Stimulated activated CD8-positive, alpha-beta memory T cell treated with anti-CD3 and anti-CD28 coated beads, Interleukin-4, amount 100 ng/mL, for 4 hours (primary cell): ENCODE data around the gene ZNF593OS.

ENCODE experiments used
- DNase-seq, 2 donors: peaks; one replicate each; pipeline ENCODE4 v3.0.0-alpha.2; 2020; ENCODE audit warnings: low read depth in 2 of 2, low spot score in 1 of 2

Gene ZNF593OS

DNA sequence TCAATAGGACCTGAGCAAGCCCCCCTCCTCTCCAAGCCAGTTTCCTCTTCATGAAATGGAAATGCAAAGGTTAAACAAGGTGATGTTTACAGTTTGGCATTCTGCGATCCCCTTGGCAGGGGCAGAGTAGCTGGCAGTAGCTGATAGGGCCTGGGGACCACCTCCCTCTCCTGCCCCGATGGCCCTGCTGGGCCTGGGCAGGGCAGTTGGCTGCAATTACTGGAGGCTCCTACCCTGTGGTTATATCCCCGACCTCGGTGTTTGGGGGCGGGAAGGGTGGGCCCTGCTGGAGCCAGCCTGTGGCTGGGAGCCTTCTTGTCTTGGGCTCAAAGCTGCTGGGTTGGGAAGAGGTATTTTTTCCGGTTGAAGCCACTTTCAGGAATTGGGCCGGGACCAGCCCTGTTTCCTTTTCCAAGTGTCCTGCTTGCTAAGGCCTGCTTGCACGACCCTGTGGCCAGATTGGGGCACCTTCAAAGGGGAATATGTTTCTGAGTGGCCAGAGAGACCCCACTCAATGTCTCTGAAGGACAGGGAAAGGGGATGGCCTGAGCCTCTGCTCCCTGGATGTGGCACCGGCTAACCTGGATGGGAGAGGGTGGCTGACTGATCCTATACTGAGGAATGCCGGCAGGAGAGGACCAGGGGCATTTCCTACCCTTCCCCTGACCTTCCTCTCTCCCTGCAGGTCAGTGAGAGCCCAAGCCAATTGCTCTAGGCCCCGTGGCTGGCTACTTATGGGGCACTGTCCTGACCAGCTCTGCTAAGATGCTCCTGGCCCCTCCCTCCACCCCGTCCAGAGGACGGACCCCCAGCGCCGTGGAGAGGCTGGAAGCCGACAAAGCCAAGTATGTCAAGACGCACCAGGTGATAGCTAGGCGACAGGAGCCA is 10.9 kb downstream of the ZNF593OS start:
- DNase-seq, result no peak

- DNase-seq, result no peak
These were observed 11.9 kb downstream of the ZNF593OS start for GRCh38 chr1:26159743-26160039.

DNA sequence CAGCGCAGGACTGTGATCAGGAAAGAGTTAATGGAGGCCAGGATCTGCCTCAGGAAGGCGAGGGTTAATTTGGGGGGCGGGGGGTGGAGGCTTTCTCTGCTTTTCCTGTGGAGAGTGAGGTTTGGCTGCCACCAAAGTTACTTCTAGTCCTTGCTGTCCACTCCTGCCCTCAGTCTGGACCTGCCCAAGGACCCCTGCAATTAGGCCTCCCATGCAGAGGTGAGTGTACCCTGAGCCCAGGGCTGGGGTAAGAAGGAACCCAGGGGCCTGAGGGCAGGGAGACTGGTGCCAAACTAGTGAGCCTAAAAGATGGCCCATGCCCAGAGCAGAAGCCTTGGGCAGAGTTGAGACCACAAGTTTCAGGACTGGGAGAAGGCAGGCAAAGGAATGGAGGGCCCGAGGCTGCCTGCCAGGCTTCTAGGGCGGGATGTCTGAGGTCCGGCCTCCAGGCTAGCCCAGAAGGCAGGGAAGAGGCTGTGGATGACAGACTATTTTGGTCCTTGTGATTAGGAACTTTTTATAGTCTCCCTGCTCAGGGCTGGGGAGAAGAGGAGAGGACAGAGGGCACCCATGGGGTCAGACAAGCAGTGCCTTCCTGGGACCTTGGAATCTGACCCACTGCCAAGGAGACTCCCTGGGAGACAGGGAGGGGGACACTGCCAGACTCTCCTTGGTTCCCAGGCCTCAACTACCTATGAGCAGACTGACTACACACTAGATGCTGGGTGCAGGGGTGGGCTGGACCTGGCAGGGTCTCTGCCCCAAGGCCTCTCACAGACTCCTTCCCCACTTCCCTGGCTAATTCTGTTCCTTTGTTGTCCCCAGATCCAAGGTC is 12.5 kb downstream of the ZNF593OS start, which contains the start of gene FAM110D:
FAM110D (plus strand) TSS at position 172 of the 835 bp plus-strand sequence. CDS start 2,213 bp downstream, outside the sequence.
- no peak for DNase-seq

- DNase-seq, result no peak
These were observed 13.2 kb downstream of the ZNF593OS start for GRCh38 chr1:26158271-26158907.

GRCh38 chr1:26156285-26157038 is 15.2 kb downstream of the ZNF593OS start:
- DNase-seq, result no peak

DNA sequence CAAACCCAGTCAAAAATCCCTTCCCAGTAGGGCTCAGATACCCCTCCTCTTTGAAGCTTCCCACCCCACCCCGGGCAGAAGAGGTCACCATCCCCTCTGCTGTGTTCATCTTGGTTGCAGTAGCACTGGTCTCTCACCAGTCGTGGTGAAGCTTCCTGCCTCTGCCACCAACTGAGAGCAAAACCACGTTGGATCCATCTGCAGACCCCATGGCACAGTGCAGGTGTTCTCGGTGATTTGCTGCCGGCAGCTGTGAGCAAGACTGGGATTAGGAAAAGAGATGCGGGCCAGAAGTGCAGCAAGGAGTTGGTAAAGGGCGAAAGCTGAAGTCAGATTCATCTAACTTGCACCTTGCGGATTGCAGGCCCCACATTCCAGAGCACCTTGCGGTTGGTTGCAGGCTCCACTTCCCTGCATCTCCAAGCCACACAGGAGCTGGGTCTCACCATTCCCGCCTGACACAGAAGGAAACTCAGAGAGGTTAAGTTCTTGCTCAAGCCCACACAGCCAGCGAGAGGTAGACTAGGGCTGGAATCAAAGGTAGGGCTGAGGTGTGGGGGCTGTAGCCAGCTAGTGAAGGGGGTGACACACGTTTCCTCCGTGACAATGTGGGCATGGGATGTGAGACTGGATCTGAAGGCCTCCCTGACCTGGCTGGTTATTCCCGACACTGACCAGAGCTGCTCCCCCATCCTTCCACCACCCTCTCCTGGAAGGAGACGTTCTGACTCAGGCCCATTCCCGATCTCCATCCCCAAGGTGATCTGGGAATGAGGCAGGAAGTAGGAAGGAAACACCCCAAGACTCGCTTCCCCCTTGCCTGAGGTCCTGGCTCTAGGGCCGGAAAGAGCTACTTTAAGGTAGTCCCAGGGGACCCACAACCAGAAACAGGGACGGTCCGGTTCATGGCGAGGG is 16.0 kb downstream of the ZNF593OS start:
- no peak for DNase-seq

DNA sequence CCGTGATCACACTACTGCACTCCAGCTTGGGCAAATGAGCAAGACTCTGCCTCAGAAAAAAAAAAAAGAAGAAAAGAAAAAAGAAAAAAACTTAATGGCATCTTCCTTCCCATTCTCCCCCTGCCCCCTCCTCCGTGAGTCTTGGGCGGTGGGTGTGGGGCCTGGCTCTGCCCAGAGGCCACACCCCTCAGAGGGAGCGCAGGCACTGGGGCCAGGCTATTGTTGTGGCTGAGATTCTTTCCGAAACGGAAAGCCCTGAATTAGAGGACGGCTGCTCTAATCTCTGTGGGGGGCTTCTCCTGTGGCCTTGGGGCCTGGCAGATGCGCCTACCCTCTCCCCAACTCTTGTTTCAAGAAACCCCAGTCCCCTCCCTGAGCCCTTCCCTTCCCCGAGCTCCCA is 16.9 kb downstream of the ZNF593OS start:
- no peak for DNase-seq

DNA sequence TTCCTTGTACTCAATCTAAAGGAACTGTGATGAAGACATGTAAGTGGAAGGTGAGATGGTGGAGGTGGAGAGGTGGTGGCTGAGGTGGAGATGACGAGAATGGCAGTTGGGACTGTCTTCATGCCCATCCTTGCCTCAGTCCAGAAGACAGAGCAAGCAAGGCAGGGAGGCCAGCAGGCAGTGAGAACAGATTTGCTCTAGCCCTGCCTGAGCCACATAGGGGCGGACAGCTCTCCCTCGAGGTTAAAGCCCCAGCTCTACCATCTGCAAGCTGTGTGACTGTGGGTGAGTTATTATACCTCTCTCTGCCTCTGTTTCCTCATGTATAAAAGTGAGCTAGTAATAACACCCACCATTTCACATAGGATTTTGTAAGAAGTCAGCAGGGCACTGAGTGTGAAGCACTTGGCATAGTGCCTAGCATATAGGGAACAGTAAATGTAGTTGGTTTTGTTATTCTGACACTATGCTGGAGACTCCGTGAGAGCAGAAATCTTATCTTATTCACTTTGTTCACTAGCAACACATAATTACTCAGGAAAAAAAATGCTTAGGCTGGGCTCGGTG is 17.6 kb downstream of the ZNF593OS start:
- DNase-seq, result no peak

DNA sequence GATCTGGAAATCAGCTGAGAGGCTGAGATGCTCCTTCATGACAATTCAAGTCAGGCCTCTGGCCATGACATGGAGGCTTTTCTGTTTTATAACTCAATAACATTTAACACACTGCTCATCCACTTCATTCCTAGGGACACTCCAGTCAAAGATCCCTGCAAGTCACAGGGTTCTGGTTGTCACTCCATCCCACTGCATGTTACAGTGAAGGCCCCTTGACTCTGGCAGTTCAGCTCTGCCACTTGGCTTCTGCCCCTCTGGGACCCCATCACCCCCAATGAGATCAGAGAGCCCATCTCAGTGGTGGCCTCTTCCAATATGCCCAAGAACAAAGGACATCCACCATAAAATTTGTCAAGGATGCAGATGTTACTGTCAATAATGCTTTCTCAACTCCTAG is 22.7 kb downstream of the ZNF593OS start:
- DNase-seq, result no peak

DNA sequence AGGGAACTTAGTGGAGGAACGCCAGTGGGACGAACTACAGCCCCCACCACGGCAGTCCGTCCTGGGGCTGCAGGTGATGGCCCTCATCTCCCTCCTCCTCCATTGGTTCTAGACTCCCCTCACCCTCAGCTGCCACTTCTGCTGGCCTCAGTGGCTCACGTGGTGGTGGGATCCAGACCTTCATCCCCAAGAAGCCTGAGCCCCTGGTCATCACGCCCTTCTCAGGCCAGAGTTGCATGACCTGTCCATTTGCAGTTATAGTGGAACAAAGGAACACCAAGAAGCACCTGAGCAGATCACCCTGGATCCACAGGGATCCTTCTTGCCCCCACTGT is 25.7 kb downstream of the ZNF593OS start:
- no peak for DNase-seq

DNA sequence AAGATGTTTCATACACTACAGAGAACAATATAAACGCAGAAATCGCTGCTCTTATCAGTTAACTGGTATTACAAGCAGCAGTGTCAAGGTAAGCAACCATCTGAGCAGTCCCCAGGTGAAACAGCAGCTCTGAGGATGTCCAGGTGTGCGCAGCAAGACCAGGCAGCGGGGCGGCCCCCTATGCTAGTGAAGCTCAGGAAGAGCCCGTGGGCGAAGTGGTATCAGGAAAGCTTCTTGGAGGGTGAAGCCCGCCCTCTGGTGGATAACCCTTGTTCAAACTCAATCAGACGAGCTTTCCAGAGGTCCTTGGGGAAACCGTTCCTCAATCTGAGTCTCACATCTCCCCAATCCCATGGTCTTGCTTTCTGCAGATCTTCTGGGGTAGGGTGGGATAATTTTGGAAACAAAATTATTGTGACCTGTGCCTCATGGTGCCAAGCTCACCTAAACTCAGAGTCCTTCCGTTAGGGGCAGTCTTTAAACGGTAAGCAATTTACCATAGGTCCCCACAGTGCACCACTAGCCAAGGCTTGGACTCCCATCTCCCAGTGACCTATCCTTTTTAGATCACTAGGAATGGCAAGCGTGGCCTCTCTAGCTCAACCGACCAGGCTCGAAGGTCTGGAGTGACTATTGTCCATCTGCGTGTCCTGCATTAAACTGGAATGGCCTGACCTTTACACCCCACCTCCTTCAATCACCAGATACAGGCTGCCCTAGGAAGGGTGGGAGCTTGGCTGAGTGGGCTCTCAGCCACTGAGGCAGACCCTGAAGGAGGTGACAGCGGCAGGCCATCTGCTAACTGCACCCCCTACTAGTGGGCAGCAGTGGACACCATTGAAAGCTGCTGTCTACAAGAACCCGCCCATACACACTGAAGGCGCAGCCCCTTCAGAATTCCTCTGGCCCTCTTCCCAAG is 26.3 kb downstream of the ZNF593OS start:
- peak; percentile 42 to 60 for DNase-seq

DNA sequence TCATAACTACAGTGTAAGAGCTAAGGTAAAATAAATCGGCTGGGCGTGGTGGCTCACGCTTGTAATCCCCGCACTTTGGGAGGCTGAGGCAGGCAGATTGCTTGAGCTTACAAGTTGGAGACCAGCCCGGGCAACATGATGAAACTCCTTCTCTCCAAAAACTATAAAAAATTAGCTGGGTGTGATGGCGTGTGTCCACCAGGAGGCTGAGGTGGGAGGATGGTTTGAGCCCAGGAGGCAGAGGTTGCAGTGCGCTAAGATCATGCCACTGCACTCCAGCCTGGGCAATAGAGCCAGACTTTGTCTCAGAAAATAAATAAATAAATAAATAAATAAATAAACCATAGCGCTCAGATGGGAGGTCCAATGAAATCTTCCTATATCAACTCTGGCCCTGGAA is 29.5 kb downstream of the ZNF593OS start:
- no peak for DNase-seq

DNA sequence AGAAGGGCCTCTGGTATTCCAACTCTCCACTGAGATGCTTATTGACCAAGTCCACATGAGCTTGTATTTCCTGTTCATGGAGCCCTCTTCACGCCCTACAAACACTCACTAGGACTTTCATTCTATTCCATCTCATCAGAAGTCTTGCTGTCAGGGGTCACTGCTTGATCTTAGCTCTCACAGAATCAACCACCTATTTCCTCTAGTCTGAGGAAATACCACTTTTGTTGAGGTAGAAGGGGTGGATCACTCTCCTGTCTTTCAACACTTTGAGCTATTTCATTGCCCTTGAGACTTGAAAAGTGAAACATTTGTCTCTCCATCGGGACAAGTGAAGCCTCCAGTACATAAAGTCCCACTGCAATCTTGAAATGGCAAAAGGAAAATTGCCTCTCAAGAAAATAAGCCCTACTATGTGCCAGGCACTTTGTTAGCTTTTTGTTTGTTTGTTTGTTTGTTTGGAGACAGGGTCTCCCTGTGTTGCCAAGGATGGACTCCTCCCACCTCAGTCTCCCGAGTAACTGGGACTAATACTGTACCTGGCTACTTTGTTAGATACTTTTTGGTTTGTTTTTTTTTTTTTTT is 32.6 kb downstream of the ZNF593OS start:
- no peak for DNase-seq

DNA sequence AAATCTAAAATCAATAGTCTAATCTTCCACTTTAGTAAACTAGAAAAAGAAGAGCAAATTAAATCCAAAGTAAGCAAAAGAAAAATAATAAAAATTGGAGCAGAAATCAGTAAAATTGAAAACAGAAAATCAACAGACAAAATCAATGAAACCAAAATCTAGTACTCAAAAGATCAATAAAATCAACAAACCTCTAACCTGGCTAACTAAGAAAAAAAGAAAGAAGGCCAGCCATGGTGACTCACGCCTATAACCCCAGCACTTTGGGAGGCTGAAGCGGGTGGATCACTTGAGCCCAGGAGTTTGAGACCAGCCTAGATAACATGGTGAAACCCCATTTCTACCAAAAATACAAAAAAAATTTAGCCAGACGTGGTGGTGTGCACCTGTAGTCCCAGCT is 37.2 kb downstream of the ZNF593OS start:
- no peak for DNase-seq

- DNase-seq, result no peak
These were observed 38.8 kb downstream of the ZNF593OS start for GRCh38 chr1:26132834-26133167.

DNA sequence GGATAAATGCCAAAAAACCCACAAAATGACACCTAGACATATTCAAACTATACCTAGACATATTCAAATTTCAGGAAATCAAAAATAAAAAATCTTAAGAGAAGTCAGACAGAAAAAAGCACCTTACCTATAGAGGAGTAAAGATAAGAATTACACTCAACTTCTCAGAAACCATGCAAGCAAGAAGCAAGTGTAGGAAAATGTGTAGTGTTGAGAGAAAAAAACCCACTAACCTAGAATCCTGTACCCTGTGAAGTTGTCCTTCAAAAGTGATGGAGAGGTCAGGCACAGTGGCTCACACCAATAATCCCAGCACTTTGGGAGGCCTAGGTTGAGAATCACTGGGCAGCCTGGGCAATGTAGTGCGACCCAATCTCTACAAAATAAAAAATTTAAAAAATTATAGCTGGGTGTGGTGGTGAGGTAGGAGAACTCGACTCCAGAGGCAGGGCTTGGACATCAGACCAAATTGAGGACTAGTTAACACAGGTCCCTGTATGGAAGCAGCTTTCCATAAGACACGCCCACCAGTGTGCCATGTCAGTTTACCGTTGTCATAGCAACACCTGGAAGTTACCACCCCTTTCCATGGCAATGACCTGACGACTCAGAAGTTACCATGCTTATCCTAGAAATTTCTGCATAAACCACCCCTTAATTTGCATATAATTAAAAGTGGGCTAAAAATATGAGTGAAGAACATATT is 39.4 kb downstream of the ZNF593OS start:
- no peak for DNase-seq

- no peak for DNase-seq
These were observed 40.9 kb downstream of the ZNF593OS start for GRCh38 chr1:26130695-26131094.

DNA sequence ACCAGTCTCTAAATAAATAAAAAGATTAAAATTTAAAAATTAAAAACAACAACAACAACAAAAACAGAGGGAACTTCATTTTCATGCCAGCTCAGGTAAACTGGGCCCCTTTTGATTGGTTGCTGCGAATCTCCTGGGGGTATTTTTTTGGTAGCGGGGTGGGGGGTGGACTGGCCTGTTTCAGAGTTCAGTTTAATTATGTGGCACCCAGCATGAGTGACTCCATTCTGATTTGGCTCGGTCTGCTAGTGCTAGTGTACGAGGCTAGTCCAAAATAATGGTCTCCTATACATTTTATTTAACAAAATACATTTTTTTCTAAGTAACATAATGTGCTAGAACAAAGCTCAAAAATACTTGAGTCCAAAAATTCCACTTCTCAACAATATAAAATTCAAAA is 41.9 kb downstream of the ZNF593OS start:
- no peak for DNase-seq
